Measurements from ENCODE around the gene NCKAP5.

- TF ChIP-seq CTCF (IDR thresholded peaks at IDR 0.05) (no peak), POLR2A (IDR thresholded peaks at IDR 0.05; ENCODE audit: low read length) (no peak), HDAC2 (IDR thresholded peaks at IDR 0.05) (no peak), SREBF2 (IDR thresholded peaks at IDR 0.05) (no peak), EP300 (IDR thresholded peaks at IDR 0.05) (no peak), RAD21 (conservative IDR thresholded peaks at IDR 0.05 in 1 of 2, IDR thresholded peaks at IDR 0.05 in 1 of 2) (no peak)
Observed at GRCh38 chr2:133573491-133574162, 5.4 kb upstream of the NCKAP5 start.

Data from A549 (cell line).